Hypothalamus (tissue), 51 donors: ENCODE measurements around the gene FARP1.
"Not testable (repeated sequence)": the region's sequence is repeated elsewhere in the genome, so short reads cannot be mapped to it uniquely, and the experiment has no call there.

Experiments
- DNase-seq, 51 donors: peaks; one replicate each; lab custom pipeline; 2025; lab: John Stamatoyannopoulos, UW

The FARP1 gene

GRCh38 chr13:98253526-98253925 lies 110.6 kb downstream of the FARP1 start:
- no peak for DNase-seq

GRCh38 chr13:98254513-98254912 lies 111.6 kb downstream of the FARP1 start:
- DNase-seq = no peak

GRCh38 chr13:98258226-98258625 lies 115.3 kb downstream of the FARP1 start:
- DNase-seq = no peak

DNA sequence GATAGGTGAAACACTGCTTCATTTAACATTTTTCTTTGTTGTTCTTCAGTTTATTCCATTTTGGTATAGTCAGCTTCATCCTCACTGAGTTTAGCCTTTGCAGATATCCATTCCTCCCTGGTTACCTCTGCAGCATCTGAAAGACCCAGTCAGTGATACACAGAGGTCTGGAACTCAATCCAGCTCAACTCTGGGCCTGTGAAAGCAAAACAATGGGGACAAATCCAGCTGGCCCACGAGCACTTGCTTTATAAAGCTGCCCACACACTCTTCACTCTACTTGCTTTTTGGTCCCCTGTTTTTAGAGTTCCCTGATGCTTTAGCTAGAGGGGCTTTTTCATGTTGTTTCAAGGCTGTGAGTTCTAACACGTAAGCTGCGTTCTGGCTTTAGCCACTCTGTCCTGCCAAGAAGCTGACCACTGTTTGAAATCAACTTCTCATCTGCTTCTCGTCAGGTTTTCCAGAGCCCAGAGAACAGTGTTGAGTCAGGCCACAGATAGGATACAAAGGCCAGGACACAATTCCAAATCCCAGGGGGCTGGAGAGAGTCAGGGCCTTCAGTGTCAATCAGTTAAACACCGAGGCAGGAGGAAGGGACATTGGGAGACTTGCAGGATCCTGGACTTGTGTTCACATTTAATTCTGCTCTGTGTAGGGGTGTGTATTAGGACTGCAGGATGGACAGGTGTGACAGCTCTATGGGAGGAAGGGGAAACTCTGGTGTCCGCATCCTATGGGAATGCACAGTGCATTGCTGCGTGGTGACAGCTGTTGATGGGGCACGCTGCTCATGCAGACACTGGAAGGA lies 117.7 kb downstream of the FARP1 start:
- peak in 2 of 51 donors; percentile 9 to 12 for DNase-seq

- no peak for DNase-seq
Observed at GRCh38 chr13:98261165-98261702, 118.3 kb downstream of the FARP1 start.

GRCh38 chr13:98262292-98262691 lies 119.4 kb downstream of the FARP1 start:
- no peak for DNase-seq

- DNase-seq = no peak
Observed at GRCh38 chr13:98263841-98264240, 120.9 kb downstream of the FARP1 start.

GRCh38 chr13:98264877-98265276 lies 122.0 kb downstream of the FARP1 start:
- DNase-seq = no peak

DNA sequence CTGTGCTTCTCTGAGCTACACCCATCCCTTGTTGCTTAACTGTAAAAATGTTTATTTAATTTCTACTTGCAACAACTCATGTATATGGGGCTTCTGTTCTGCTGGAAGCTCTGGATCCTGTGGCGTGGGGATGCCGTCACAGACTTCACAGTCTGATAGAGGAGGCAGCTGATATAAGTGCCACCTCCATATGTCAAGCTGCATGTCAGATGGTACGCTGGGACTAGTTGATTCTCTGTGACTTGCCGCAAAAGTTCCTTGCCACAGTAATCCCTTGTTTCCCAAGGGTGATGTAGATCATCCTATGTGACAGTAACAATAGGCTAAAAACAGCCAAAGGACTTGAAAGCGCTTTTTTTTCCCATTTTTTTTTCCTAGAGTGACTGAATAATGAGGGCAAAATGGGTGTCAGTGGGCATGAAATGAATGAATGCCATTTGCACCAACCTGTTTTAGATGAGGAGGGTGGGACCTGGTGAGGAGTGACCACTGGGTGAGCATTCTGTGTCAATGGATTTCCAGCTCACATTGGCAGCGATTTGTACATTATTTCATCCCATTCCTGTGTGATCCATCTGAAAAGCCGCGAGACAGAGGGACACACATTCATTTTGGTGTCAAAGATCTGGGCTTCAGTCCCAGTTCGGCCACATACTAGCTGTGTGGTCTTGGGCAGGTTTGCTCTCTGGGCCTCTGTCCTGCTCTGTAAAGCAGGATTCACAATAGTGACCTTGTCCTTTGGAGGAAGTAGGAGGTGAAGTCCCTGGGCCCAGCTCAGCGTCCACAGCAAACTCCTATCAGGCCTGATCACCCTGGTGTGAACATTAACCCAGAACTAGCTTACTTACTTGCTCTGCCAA lies 123.0 kb downstream of the FARP1 start:
- peak in 8 of 51 donors; percentile 14 to 48 (median 26) for DNase-seq

DNA sequence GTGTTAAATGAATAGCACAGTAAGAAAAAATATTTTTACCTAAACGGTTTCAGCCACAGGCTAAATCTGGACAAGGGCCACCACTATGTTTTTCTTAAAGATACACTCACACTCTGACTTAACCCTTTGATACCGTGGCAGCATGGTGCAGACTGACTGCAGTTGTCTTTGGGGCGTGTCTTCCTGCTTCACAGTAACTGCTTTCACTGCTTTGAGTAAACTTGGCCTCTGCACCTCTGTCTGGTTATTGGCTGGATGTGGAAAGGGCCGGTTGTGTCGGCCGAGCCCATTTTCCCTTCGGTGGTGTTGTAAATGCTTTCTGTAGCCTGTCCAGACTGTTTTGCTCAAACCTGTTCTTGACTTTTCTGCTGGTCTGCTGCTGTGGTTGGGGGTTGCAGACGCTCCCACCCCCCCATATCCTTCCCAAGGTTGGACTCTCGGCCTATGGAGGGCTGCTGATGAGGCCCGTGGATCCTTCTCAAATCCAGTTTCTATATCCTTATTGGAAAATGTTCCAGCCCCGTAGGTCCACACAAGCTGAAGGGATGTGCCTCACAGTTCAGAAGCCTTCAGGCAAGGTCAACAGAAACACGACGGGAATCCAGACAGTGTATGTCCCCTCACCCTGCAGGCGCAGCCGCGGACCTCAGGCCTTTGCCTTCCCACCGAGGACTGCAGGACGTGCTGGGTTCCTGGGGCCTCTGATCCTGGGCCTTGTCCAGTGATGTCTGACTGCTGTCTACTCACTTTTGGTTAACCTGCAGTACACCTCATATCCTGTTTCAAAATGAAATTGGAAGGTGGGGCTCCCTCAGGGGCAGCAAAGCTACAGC lies 124.4 kb downstream of the FARP1 start:
- peak in 5 of 51 donors; percentile 9 to 17 (median 14) for DNase-seq

- DNase-seq = no peak
Observed at GRCh38 chr13:98269386-98269785, 126.5 kb downstream of the FARP1 start.

GRCh38 chr13:98270819-98271218 lies 127.9 kb downstream of the FARP1 start:
- DNase-seq = no peak

DNA sequence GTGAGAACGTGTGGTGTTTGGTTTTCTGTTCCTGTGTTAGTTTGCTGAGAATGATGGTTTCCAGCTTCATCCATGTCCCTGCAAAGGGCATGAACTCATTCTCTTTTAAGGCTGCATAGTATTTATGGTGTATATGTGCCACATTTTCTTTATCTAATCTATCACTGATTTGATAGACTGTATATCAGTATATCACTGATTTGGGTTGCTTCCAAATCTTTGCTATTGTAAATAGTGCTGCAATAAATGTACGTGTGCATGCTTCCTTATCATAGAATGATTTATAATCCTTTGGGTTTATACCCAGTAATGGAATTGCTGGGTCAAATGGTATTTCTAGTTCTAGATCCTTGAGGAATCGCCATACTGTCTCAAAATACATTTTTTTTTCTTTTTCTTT lies 128.8 kb downstream of the FARP1 start:
- DNase-seq = not testable (repeated sequence)

GRCh38 chr13:98272549-98272948 lies 129.7 kb downstream of the FARP1 start:
- DNase-seq = no peak

GRCh38 chr13:98273067-98273823 lies 130.4 kb downstream of the FARP1 start:
- DNase-seq = no peak

- peak in 1 of 51 donors; percentile 6 for DNase-seq
Observed at GRCh38 chr13:98273824-98274742, 131.2 kb downstream of the FARP1 start.

DNA sequence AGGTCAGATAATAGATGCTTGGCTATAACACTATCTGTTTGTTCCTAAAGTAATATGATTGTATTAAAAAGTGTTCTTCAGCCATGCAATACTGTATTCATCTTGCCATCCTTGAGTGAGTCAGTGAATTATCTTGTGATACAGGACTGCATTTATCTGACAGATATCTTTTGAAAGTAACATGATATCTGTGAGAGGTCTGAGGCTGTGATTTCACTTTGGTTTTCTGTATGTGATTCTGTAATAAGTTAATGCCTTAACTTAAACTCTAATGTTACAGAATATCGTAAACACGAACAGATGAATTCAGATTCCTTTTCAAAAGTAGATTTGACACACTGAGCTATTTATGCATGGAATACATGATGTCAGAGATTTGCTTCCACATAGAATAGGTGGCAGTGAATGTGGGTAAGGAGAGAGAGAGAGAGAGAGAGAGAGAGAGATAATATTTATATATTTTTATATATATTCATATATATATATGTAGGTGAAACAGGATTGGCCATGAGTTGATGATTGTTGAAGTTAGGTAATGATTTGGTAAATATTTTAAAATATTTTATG lies 132.1 kb downstream of the FARP1 start:
- no peak for DNase-seq

GRCh38 chr13:98275681-98276171 lies 132.8 kb downstream of the FARP1 start:
- no peak for DNase-seq
